D721Med (cell line): Measurements from ENCODE around the gene NIM1K.

Experiments
- DNase-seq: peaks from one replicate; pipeline ENCODE4 v3.0.0; 2011; ENCODE audit warnings: low spot score; ENCODE audit not compliant: insufficient read length
- FAIRE-seq: peaks from 2 replicates; lab custom pipeline; 2011; peaks lifted over from hg19 to GRCh38; lab: Jason Lieb, UNC
- CTCF ChIP-seq: IDR thresholded peaks from 2 replicates; pipeline ENCODE4 v1.5.1; 2012; ENCODE audit warnings: mild to moderate bottlenecking, control low read depth; ENCODE audit not compliant: insufficient read depth; ENCODE audit errors: missing control alignments

The NIM1K gene

GRCh38 chr5:43225649-43226245, 33.7 kb downstream of the NIM1K start:
- FAIRE-seq (no peak), DNase-seq (no peak)
- no peak for TF ChIP-seq CTCF

GRCh38 chr5:43227655-43228054, 35.6 kb downstream of the NIM1K start:
- peak; percentile 22 for TF ChIP-seq CTCF
- DNase-seq: no peak
- FAIRE-seq: no peak

- FAIRE-seq (no peak), DNase-seq (no peak)
- no peak for TF ChIP-seq CTCF
Measured at GRCh38 chr5:43230707-43231106, 38.7 kb downstream of the NIM1K start.

- no peak for TF ChIP-seq CTCF
- FAIRE-seq: no peak
Measured at GRCh38 chr5:43231977-43232376, 40.0 kb downstream of the NIM1K start.

GRCh38 chr5:43232943-43233833, 41.2 kb downstream of the NIM1K start:
- FAIRE-seq (no peak), DNase-seq (no peak)
- no peak for TF ChIP-seq CTCF

More at GRCh38 chr5:43231977-43232376, 40.0 kb downstream of the NIM1K start:
- DNase-seq: no peak

- no peak for TF ChIP-seq CTCF
Measured at GRCh38 chr5:43233946-43234345, 41.9 kb downstream of the NIM1K start.

More at GRCh38 chr5:43233946-43234345, 41.9 kb downstream of the NIM1K start:
- FAIRE-seq (no peak), DNase-seq (no peak)
